HepG2 (cell line): ENCODE measurements around the gene CHIC2. TPM values are rescaled to one million over a fixed set of nuclear protein-coding genes. Genes with fewer than 3 reads are reported as not detected.
A peak's percentile ranks its signal among the peaks of the same experiment; 100 is the strongest.

Experiments
- ARNT ChIP-seq: fragments of 450-650 bp; IDR thresholded peaks from 2 replicates; pipeline ENCODE4 v1.6.1; 2017
- BRD4 ChIP-seq: sonication (generic); formaldehyde crosslinking; IDR thresholded peaks from 2 replicates; pipeline ENCODE4 v1.4.0; 2020; ENCODE audit warnings: missing genetic modification reagents
- CAMTA2 ChIP-seq: sonication (generic); formaldehyde crosslinking; IDR thresholded peaks from 2 replicates; pipeline ENCODE4 v1.4.0; 2020; ENCODE audit warnings: mild to moderate bottlenecking, missing genetic modification reagents, borderline replicate concordance
- FOXM1 ChIP-seq: sonication (generic); formaldehyde crosslinking; IDR thresholded peaks from 2 replicates; pipeline ENCODE4 v1.5.0; 2020; ENCODE audit warnings: missing genetic modification reagents
- FOXO1 ChIP-seq: sonication (generic); formaldehyde crosslinking; IDR thresholded peaks from 2 replicates; pipeline ENCODE4 v1.4.0; 2020; ENCODE audit warnings: missing genetic modification reagents
- HDAC1 ChIP-seq: sonication (generic); formaldehyde crosslinking; IDR thresholded peaks from 2 replicates; pipeline ENCODE4 v1.5.1; 2020; ENCODE audit warnings: mild to moderate bottlenecking, missing genetic modification reagents
- HMGXB4 ChIP-seq, 2 experiments: sonication (generic) in 1 of 2; formaldehyde crosslinking in 1 of 2; IDR thresholded peaks; 2 replicates each; pipeline versions ENCODE4 v1.4.0 to v1.6.1; 2018 to 2020; ENCODE audit warnings: missing genetic modification reagents in 2 of 2, borderline replicate concordance in 1 of 2, low read depth in 1 of 2, mild to moderate bottlenecking in 1 of 2, missing biosample characterization in 1 of 2
- IKZF4 ChIP-seq: sonication (generic); formaldehyde crosslinking; IDR thresholded peaks from 2 replicates; pipeline ENCODE4 v1.5.1; 2020; ENCODE audit warnings: borderline replicate concordance, mild to moderate bottlenecking, low read depth, missing genetic modification reagents; ENCODE audit errors: not compliant biosample characterization
- KLF12 ChIP-seq: sonication (generic); formaldehyde crosslinking; IDR thresholded peaks from 2 replicates; pipeline ENCODE4 v1.4.0; 2020; ENCODE audit warnings: missing genetic modification reagents, borderline replicate concordance
- MAFF ChIP-seq: IDR thresholded peaks from 2 replicates; pipeline ENCODE4 v1.6.1; 2011; ENCODE audit warnings: low read depth, low read length, improper control_type of control experiment
- MTA1 ChIP-seq: sonication (generic); formaldehyde crosslinking; IDR thresholded peaks from 2 replicates; pipeline ENCODE4 v1.4.0; 2020; ENCODE audit warnings: missing genetic modification reagents, mild to moderate bottlenecking, borderline replicate concordance
- SUZ12 ChIP-seq: fragments of 150-350 bp; IDR thresholded peaks from 2 replicates; pipeline ENCODE4 v1.6.1; 2014; ENCODE audit warnings: low read depth, low read length
- TFDP2 ChIP-seq: sonication (generic); formaldehyde crosslinking; IDR thresholded peaks from 2 replicates; pipeline ENCODE4 v1.4.0; 2020; ENCODE audit warnings: missing genetic modification reagents
- THAP9 ChIP-seq: sonication (generic); formaldehyde crosslinking; IDR thresholded peaks from 2 replicates; pipeline ENCODE4; 2020; ENCODE audit warnings: missing genetic modification reagents, mild to moderate bottlenecking, borderline replicate concordance
- ZBTB14 ChIP-seq: sonication (generic); formaldehyde crosslinking; IDR thresholded peaks from 2 replicates; pipeline ENCODE4 v1.4.0; 2020; ENCODE audit warnings: missing genetic modification reagents
- ZNF317 ChIP-seq: sonication (generic); formaldehyde crosslinking; IDR thresholded peaks from 2 replicates; pipeline ENCODE4 v1.5.0; 2020; ENCODE audit warnings: mild to moderate bottlenecking, missing genetic modification reagents
- ZNF549 ChIP-seq: sonication (generic); formaldehyde crosslinking; IDR thresholded peaks from 2 replicates; pipeline ENCODE4 v1.5.0; 2020; ENCODE audit warnings: missing genetic modification reagents
- ZNF563 ChIP-seq: sonication (generic); formaldehyde crosslinking; IDR thresholded peaks from 2 replicates; pipeline ENCODE4 v1.8.0; 2022; ENCODE audit warnings: mild to moderate bottlenecking, moderate library complexity, missing genetic modification reagents
- ZNF569 ChIP-seq: sonication (generic); formaldehyde crosslinking; IDR thresholded peaks from 2 replicates; pipeline ENCODE4 v1.5.0; 2020; ENCODE audit warnings: mild to moderate bottlenecking, missing genetic modification reagents, moderate library complexity, borderline replicate concordance
- ZNF639 ChIP-seq: conservative IDR thresholded peaks from 2 replicates; pipeline ENCODE4 v1.6.1; 2018; ENCODE audit warnings: missing genetic modification reagents
- polyA plus RNA-seq, 8 experiments: library from polyadenylated mRNA; depleted of rRNA in 3 of 8; stranded (reverse) in 7 of 8; unstranded in 1 of 8; fragments of >200 nt; fragmentation: Illumina TruSeq in 4 of 8; extraction: Trizol in 4 of 8; gene quantifications; 2 replicates each; pipeline versions ENCODE4 v1.2.1 to v1.2.3, GENCODE V29; 2011 to 2016; ENCODE audit warnings: low read depth in 4 of 8, missing spikeins in 1 of 8, mixed read lengths in 1 of 8; ENCODE audit not compliant: insufficient read depth in 1 of 8
- total RNA-seq, 5 experiments: library from RNA; depleted of rRNA; stranded (reverse); fragments of >200 nt; fragmentation: Illumina TruSeq; extraction: Trizol; gene quantifications; 2 replicates each; pipeline ENCODE4 v1.2.3, GENCODE V29; 2016; ENCODE audit warnings: low read depth in 1 of 5

CHIC2 gene
- total and polyA plus RNA-seq, 2 of the 13 experiments (the other 11 are each of a cell fraction or from before 2014, with no cell fraction given): 10.0 to 17.2 TPM

GRCh38 chr4:54064317-54065111, at the start of gene CHIC2 (continued):
- TF ChIP-seq ZNF549 (CRISPR knock-in tag) (no peak), THAP9 (CRISPR knock-in tag) (no peak), ZBTB14 (CRISPR knock-in tag) (peak; percentile 96), IKZF4 (CRISPR knock-in tag) (no peak), SUZ12 (no peak), TFDP2 (CRISPR knock-in tag) (peak; percentile 73; the same call in 1 of the 2 replicates), HDAC1 (CRISPR knock-in tag) (peak; percentile 66), MTA1 (CRISPR knock-in tag) (no peak), ZNF563 (peak; percentile 40; the same call in 1 of the 2 replicates), MAFF (no peak), ZNF569 (CRISPR knock-in tag) (no peak), FOXO1 (CRISPR knock-in tag) (peak; percentile 74), ZNF317 (CRISPR knock-in tag) (no peak), FOXM1 (CRISPR knock-in tag) (no peak), CAMTA2 (no peak), HMGXB4 (CRISPR knock-in tag; IDR thresholded peaks at IDR 0.05; ENCODE audit: borderline replicate concordance in 1 of 2, low read depth in 1 of 2) (peak; percentile 74 to 85; a peak in 3 of 4 replicates), ARNT (no peak), BRD4 (CRISPR knock-in tag) (no peak; the same call in 1 of the 2 replicates), KLF12 (no peak), ZNF639 (CRISPR knock-in tag) (no peak)
